ENCODE results near the gene TBC1D22A.

- TF ChIP-seq EZH2 (IDR thresholded peaks at IDR 0.05), result no peak
- no peak for TF ChIP-seq CTCF (IDR thresholded peaks at IDR 0.05)
- TF ChIP-seq EZH2phosphoT487 (IDR thresholded peaks at IDR 0.05), result no peak
These were observed 88.9 kb downstream of the TBC1D22A start for GRCh38 chr22:46851311-46851710.

All from neural progenitor cell (in vitro differentiated cells).